HuH-7 (cell line): ENCODE results near the gene RPLP2.

ENCODE experiments used
- DNase-seq: peaks from one replicate; pipeline ENCODE4 v3.0.0; 2011; ENCODE audit warnings: low spot score

The RPLP2 gene

DNA sequence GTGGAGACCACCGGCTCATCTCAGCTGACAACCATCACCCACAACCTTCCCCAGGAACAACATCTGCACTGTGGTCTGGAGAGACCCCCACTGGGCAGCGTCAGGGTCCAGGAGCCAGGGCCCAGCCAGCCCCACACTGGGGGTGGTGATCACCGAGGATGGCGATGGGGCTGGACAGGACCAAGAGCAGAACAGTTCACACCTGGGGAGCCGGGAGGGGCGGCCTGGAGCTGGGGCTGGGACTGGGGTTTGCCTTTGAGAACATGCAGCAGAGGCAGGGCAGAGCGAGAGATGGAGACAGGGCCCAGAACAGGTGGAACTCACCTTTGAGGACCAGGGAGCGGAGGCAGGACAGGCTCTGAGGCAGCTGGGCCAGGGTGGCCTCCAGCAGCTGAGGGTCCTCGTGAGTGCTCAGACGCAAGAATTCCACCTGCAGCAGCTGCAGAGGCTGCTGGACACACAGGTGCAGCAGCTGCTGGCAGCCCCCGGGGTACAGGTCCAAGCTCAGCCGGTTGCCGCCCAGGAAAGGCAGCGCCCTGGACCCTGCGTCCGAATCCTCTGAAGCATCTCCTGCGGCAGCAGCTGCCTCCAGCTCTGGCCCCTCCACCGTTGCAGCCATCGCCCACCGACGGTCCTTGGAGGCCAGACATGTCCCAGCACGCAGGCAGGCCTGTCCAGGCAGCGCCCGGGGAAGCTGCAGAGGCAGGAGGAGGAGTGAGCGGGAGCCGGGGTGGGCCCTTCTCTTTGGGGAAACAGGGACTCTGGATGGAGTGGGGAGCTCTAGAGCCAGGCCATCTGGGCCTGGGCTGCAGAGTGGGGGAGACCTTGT is 5.8 kb upstream of the RPLP2 start:
- DNase-seq: no peak

DNA sequence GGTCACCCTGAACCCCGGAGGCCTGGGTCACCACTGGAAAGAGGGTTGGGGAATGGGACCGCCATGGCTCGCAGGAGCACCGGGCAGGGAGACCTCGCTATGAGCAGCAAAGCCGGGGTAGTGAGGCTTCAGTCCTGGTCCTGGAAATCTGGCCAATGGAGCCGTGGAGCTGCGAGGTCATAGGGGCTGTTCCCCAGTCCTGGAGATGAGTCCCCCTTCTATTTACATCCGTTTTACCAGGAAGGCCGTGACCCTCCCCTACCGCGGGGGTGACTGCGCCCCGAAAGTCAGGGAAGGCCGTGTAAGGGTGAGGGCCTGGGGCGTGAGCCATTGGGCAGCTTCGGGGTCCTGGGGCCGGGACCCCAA is 5.2 kb upstream of the RPLP2 start:
- no peak for DNase-seq

- DNase-seq: peak; percentile 73
Measured at GRCh38 chr11:808427-809286, 1.1 kb upstream of the RPLP2 start.

GRCh38 chr11:810040-810567 is 337 bp downstream of the RPLP2 start:
- DNase-seq: no peak

GRCh38 chr11:811446-812245 is 1.9 kb downstream of the RPLP2 start:
- DNase-seq: no peak

GRCh38 chr11:812390-812789 is 2.6 kb downstream of the RPLP2 start:
- DNase-seq: no peak

DNA sequence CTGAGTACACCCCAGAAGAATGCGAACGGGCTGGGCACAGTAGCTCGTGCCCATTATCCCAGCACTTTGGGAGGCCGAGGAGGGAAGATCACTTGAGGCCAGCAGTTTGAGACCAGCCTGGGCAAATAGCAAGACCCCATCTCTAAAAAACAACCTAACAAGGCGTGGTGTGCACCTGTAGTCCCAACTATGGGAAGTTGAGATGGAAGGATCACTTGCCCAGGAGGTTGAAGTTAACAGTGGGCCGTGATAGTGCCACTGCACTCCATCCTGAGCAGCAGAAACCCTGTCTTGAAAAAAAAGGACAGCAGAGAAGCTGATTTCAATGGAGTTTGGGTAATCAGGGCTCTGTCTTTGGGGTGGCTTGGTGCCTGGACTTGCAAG is 3.3 kb downstream of the RPLP2 start:
- DNase-seq: no peak

GRCh38 chr11:813456-814096 is 3.8 kb downstream of the RPLP2 start:
- DNase-seq: no peak

GRCh38 chr11:815675-816432 is 6.1 kb downstream of the RPLP2 start:
- DNase-seq: no peak

GRCh38 chr11:816433-816779 is 6.6 kb downstream of the RPLP2 start:
- no peak for DNase-seq

DNA sequence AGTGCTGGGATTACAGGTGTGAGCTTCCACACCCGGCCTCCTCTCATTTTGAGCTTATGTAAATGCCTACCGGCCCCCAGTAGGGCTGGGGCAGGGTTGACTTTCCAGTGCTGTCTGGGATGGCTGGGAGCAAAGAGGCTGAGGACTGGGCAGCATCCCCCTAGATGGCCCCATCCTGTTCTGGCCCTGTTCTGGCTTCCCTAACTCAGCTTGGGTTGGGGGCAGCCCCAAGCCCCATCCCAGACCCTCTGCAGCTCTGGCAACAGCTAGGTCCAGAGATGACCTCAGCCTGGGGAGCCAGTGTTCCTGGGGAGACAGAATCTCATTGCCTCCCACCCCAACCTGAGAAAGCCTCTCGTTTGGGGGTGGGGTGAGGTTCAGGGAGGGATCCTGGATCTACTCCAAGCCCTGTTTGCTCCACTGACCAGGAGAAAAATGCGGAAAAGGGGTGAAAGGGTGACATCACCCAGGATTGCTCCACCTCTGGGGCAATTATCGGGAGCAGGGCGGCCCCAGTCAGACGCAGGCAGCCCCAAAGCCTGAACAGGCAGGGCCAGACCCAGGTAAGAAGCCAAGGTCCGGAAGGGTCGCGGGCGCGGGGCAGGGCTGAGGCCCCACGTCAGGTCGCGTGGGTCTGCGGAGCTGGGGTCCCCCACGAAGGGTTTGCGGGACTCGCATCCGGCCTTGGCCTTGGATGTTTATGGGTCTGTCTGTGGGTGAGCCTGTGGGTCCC is 8.8 kb downstream of the RPLP2 start, which contains the start of gene PNPLA2:
Gene PNPLA2 (plus strand): TSS at position 519 of the 733 bp plus-strand sequence. CDS start 805 bp downstream, outside the sequence.
- no peak for DNase-seq

DNA sequence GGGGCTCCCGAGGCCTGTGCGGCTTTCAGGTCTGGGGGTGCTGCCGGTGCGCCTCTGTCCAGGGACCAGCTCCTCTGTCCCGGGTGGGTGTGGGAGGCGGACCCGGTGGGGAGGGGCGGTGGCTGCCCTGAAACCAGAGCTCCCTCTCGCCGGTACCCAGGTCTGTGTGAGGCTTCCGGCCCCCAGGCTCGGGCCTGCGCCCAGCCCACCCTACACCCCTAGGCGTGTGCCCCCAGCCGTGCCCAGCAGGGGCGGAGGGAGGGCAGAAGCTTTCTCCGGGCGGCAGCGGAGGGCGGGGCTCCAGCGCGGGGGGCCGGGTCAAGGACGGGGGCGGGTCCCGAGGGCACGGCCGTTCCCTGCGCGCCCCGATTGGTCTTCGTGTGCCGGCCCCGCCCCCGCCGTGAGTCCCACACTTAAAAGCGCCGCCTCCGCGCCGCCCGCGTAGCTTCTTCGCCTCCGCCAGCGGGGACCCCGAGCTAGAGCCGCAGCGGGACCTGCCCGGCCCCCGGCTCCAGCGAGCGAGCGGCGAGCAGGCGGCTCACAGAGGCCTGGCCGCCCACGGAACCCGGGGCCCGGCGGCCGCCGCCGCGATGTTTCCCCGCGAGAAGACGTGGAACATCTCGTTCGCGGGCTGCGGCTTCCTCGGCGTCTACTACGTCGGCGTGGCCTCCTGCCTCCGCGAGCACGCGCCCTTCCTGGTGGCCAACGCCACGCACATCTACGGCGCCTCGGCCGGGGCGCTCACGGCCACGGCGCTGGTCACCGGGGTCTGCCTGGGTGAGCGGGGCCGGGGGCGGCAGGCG is 9.6 kb downstream of the RPLP2 start:
- DNase-seq: peak; percentile 88

- DNase-seq: peak; percentile 81
Measured at GRCh38 chr11:819943-820649, 10.3 kb downstream of the RPLP2 start.

- DNase-seq: no peak
Measured at GRCh38 chr11:820655-821511, 11.1 kb downstream of the RPLP2 start.

DNA sequence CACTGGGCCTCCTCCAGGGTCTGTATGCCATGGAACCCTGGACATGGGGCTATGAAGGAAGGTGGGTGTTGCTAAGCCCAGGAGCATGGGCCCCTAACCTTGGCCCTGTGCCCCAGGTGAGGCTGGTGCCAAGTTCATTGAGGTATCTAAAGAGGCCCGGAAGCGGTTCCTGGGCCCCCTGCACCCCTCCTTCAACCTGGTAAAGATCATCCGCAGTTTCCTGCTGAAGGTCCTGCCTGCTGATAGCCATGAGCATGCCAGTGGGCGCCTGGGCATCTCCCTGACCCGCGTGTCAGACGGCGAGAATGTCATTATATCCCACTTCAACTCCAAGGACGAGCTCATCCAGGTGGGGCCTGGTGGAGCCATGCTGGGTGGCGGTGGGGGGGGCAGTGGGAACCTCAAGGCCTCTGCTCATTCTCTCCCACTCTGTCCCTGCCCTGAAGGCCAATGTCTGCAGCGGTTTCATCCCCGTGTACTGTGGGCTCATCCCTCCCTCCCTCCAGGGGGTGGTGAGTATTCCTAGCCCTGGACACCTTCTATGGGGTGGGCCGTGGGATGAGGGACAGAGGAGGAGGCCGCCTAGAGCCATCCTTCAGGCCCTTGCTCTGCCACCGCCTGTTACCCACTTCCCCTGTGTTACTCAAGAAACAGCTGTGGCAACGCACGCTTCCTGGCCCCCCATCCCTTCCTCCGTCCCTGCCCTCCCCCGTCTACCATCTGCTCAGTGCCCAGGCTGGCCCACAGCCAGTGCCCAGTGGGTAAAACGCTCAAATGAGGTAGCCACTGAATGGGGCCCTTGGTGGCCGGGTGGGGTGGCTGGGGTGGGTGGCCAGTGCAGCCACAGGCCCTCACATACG is 12.0 kb downstream of the RPLP2 start:
- DNase-seq: no peak

GRCh38 chr11:823441-824291 is 13.9 kb downstream of the RPLP2 start:
- no peak for DNase-seq
